HG03025 (cell line): ENCODE results near the gene AFF1.
"Not testable (repeated sequence)": the region's sequence is repeated elsewhere in the genome, so short reads cannot be mapped to it uniquely, and the experiment has no call there.

Experiments used
- ATAC-seq: cut with Tn5 transposase; IDR thresholded peaks from one replicate; pipeline ENCODE4 v1.9.1; 2021; ENCODE audit warnings: mild to moderate bottlenecking, moderate library complexity; ENCODE audit not compliant: unreplicated experiment, low FRiP score

The AFF1 gene

DNA sequence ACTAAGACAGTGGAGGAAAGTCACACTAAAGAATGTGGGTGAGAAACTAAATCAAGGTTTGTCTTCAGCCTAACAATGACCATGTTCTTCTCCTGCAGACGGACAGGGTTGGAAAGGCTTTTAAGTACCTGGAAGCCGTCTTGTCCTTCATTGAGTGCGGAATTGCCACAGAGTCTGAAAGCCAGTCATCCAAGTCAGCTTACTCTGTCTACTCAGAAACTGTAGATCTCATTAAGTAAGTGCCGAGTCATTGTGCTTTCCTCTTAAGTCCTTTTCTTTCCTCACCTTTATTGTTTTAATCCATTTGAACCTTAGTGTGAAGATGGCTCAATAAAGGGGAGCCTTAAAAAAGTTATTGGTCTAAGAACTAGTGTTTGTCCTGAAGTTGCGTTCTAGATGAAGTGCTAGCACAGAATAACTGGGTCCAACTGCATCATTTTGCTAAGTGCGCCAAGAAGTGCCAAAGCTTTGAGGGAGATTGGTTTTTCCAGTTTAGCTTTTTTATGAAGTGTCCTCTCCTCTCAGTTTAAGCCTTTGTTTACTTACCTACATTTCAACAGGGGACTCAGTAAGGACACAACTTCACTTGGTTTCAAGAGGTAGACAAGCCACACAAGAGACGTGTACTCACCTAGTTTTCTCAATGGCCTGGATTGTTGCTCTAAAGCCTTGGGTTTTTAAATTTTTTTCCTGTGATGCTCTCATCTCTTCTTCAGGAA lies 196.3 kb downstream of the AFF1 start:
- no peak for ATAC-seq

DNA sequence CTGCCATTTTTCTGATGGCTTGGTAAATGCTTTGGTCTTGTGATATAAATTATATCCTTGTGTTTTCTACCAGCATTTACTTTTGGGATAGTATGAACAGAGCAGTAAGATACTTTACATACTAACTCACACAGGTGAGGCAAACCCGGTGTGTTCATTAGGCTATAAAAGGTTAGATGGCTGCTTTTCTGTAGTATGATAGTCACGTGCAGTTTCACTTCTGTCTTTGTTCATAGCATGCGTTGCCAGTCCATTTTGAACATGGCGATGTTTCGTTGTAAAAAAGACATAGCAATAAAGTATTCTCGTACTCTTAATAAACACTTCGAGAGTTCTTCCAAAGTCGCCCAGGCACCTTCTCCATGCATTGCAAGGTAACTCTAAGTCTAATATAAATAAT lies 197.2 kb downstream of the AFF1 start:
- ATAC-seq: no peak

- ATAC-seq: no peak
These were observed 198.4 kb downstream of the AFF1 start for GRCh38 chr4:87133183-87133582.

DNA sequence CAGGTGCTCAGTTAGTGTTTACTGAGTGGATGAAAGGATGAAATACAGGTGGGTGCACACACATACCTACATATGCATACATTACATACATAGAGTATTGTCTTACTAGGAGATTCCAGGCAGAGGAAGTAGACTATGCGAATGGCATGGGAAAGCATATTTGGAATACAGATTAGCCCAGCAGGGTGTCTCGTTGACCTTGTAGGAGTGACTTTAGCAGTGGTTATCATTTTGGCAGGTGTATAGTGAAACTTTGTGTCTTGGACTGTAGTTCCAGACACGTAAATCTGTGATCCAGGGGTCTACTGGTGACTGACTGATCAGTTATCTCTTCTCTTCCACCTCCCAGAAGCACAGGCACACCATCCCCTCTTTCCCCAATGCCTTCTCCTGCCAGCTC lies 199.3 kb downstream of the AFF1 start:
- ATAC-seq: no peak

- no peak for ATAC-seq
These were observed 206.6 kb downstream of the AFF1 start for GRCh38 chr4:87141428-87141827.

DNA sequence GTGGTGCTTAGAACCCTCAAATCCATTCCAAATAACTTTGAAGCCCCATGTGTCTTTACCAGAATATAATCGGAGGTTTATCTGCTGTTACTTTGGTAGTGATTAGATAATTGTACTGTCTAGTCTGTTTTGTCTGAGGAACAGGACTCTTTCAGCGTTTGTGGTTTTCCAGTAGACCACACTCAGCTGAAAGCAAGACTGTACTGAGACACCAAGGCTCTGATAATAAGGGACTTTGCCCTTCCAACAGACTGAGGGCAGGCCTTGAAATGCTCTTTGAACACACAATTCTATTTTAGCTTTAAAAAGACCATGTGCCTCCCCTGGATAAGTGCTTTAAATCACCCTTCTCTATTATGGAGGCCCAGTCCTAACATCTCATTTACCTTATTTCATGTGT lies 209.5 kb downstream of the AFF1 start:
- no peak for ATAC-seq

DNA sequence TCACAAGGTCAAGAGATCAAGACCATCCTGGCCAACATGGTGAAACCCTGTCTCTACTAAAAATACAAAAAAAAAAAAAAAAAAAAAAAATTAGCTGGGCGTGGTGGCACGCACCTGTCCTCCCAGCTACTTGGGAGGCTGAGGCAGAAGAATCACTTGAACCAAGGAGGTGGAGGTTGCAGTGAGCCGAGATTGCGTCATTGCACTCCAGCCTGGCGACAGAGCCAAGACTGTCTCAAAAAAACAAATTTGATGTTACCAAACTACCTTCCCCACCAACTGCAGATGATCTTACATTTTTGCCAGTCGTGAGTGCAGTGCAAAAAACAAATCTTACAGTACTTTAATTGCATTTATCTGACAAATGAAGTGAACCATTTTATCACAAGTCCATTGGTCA lies 211.1 kb downstream of the AFF1 start:
- not testable (repeated sequence) for ATAC-seq

DNA sequence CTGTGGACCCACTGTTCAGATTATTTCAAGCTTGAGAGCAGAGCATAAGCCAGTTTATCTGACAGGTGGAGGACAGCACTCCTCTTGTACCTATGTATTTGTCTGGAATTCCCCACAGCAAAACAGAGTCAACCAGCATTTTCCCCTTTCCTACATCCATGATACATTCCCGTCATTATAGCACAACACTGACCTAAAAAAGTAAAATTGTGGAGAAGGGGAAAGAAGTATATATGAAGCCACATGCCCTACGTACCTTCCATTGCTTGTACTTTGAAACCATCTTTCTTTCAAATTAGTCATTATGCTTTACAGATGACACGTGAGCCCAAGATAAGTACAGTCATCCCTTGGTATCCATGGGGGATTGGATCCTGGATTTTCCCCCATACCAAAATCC lies 212.3 kb downstream of the AFF1 start:
- ATAC-seq: no peak

DNA sequence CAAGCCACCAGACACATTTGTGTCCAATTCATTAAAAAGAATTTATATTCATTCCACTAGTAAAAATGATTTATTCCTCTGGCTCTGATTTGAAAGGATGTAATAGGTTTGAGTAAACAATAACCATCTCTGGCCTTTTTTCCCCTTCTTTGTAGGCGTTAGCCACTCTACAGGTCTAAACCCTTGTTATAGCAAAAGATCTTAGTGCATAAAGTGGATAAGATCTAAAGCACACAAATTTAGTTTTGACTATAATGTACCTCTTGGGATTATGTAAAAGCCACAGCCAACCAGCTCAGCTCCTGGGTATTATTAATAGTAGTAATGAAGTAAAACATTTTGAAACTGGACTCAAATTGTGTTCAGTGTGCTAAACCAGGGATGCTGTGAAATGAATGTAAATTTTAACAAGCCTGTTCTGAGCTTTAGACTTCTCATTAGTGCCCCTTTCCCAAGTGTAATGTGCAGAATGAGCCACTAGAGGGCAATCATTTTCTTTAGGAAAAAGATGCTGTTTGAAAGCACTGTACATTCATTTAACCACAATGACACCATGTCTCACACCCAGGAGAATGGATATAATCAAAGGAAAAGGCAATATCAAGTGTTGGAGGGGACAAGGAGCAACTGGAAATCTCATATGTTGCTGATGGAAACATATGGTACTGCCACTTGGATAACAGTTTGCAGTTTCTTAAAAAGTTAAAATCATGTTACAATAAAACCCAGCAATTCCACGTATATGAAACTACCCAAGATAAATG lies 215.9 kb downstream of the AFF1 start:
- ATAC-seq: peak; percentile 67

- ATAC-seq: no peak
These were observed 216.9 kb downstream of the AFF1 start for GRCh38 chr4:87151730-87152129.

DNA sequence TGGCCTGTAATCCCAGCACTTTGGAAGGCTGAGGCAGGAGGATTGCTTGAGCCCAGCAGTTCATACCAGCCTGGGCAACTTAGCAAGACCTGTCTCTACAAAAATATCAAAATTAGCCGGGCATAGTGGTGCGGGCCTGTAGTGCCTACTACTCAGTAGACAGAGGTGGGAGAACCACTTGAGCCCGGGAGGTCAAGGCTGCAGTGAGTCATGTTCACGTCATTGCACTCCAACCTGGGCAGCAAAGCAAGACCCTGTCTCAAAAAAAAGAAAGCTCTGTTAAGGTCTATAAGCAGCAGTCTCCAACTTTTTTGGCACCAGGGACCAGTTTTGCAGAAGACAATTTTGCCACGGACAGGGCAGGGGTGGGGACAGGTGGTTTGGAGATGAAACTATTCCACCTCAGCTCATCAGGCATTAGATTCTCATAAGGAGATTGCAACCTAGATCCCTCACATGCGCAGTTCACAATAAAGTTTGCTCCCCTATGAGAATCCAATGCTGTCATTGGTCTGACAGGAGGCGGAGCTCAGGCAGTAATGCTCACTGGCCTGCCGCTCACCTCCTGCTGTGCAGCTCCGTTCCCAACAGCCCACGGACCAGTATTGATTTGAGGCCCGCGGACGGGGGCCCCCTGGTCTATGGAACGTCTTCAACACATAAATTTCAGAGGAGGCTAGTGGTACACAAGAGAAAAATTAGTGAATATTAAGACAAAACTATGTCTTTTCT lies 217.7 kb downstream of the AFF1 start:
- no peak for ATAC-seq

- no peak for ATAC-seq
These were observed 218.5 kb downstream of the AFF1 start for GRCh38 chr4:87153078-87153870.

DNA sequence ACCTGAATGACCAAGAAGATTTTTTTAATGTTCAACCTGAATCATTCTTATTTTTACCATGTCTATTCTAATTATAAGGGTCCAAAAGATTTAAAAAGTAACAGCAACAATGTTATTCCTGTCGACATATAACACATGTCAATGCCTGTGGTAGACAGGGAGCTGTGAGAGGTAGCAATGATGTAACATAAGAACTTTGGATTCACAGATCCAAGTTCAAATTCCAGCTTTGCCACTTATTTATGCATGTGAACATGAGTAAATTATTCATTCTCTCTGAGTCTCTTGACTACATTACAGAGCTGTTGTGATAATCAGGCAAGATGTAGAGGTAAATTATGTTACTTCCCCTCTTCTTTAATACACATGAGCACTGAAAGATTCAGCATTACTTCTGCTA lies 231.1 kb downstream of the AFF1 start:
- ATAC-seq: no peak

GRCh38 chr4:87166296-87166854 lies 231.6 kb downstream of the AFF1 start:
- no peak for ATAC-seq

GRCh38 chr4:87171944-87172343 lies 237.1 kb downstream of the AFF1 start:
- ATAC-seq: no peak

GRCh38 chr4:87174672-87175071 lies 239.9 kb downstream of the AFF1 start:
- no peak for ATAC-seq

DNA sequence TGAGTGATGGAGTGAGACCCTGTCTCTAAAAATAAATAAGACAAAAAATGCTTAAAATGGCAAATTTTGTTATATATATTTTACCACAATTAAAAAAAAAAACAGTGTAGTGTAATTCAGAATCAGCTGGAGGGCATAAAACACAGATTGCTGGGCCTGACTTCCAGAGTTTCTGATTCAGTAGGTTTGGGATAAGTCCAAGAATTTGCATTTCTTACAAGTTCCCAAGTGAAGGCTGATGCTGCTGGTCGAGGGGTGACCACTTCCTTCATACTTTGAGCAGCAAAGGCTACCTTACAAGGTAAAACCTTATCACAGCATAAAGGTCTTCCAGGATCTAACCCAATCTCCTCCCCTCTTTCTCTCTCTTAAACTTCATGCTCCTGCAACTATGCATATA lies 244.9 kb downstream of the AFF1 start:
- no peak for ATAC-seq

- no peak for ATAC-seq
These were observed 246.0 kb downstream of the AFF1 start for GRCh38 chr4:87180767-87181166.

GRCh38 chr4:87185146-87185870 lies 250.5 kb downstream of the AFF1 start:
- no peak for ATAC-seq

GRCh38 chr4:87188048-87188447 lies 253.2 kb downstream of the AFF1 start:
- no peak for ATAC-seq
